HEK293 (cell line): ENCODE results near the gene C13orf42.

Source experiments
- CTCF ChIA-PET: fragments of 350-600 bp; formaldehyde crosslinking; extraction: SDS; loops from one replicate; lab custom pipeline; 2021; ENCODE audit warnings: antibody characterized with exemption; lab: Yijun Ruan, JAX
- POLR2A ChIA-PET: fragments of 300-600 bp; formaldehyde crosslinking; extraction: SDS; loops from one replicate; lab custom pipeline; 2020; ENCODE audit warnings: antibody characterized with exemption, inconsistent platforms; lab: Yijun Ruan, JAX
- H3K27ac ChIP-seq: fragments of 200-500 bp; sonication (Bioruptor generic); 2 replicates; pipeline ENCODE4 v1.5.1; 2014; ENCODE audit warnings: low read depth, low read length, control low read depth, inconsistent platforms; ENCODE audit errors: extremely low read depth
- H3K36me3 ChIP-seq, 2 experiments: fragments of 200-500 bp in 1 of 2; sonication (Bioruptor generic) in 1 of 2; 1 replicate in 1 of 2; 2 replicates in 1 of 2; pipeline ENCODE4 v1.5.1; 2014 to 2017; ENCODE audit warnings: inconsistent platforms in 2 of 2, low read length in 2 of 2; ENCODE audit not compliant: control insufficient read depth in 2 of 2, insufficient read depth in 1 of 2
- H3K4me1 ChIP-seq: fragments of 200-500 bp; sonication (Bioruptor generic); 2 replicates; pipeline ENCODE4 v1.5.1; 2014; ENCODE audit warnings: mild to moderate bottlenecking, low read length, inconsistent platforms; ENCODE audit not compliant: control insufficient read depth, insufficient read depth
- H3K4me3 ChIP-seq: 2 replicates; pipeline ENCODE4 v1.5.1; 2011; ENCODE audit warnings: low read depth, mild to moderate bottlenecking, control low read depth, low read length, moderate library complexity
- H3K9me3 ChIP-seq: fragments of 200-500 bp; sonication (Bioruptor generic); 2 replicates; pipeline ENCODE4 v1.5.1; 2014; ENCODE audit warnings: low read depth, low read length, inconsistent platforms; ENCODE audit not compliant: control insufficient read depth, insufficient read depth
- GFI1B ChIP-seq: fragments of 450-650 bp; formaldehyde crosslinking; IDR thresholded peaks from 2 replicates; pipeline ENCODE4 v1.5.1; 2016; ENCODE audit warnings: missing biosample characterization, missing genetic modification characterization
- GLIS1 ChIP-seq: fragments of 450-650 bp; formaldehyde crosslinking; IDR thresholded peaks from 2 replicates; pipeline ENCODE4 v1.5.1; 2016; ENCODE audit warnings: missing biosample characterization, missing genetic modification characterization
- IKZF3 ChIP-seq: fragments of 450-650 bp; IDR thresholded peaks from 2 replicates; pipeline ENCODE4 v1.5.0; 2018; ENCODE audit warnings: missing biosample characterization, mild to moderate bottlenecking, missing genetic modification characterization, moderate library complexity
- KLF16 ChIP-seq: fragments of 450-650 bp; formaldehyde crosslinking; IDR thresholded peaks from 2 replicates; pipeline ENCODE4 v1.5.1; 2017; ENCODE audit warnings: missing biosample characterization, missing genetic modification characterization
- KLF7 ChIP-seq: fragments of 450-650 bp; formaldehyde crosslinking; IDR thresholded peaks from 2 replicates; pipeline ENCODE4 v1.5.1; 2016; ENCODE audit warnings: missing biosample characterization, missing genetic modification characterization, borderline replicate concordance
- MYNN ChIP-seq: fragments of 450-650 bp; formaldehyde crosslinking; IDR thresholded peaks from 2 replicates; pipeline ENCODE4 v1.5.1; 2016; ENCODE audit warnings: missing biosample characterization, missing genetic modification characterization, borderline replicate concordance
- SETDB1 ChIP-seq: IDR thresholded peaks from one replicate; pipeline ENCODE4 v1.6.1; 2017; ENCODE audit warnings: mild to moderate bottlenecking, low read length, moderate library complexity, mixed read lengths; ENCODE audit not compliant: insufficient read length
- TCF7L2 ChIP-seq: IDR thresholded peaks from 2 replicates; pipeline ENCODE4 v1.6.1; 2011; ENCODE audit warnings: low read depth, mild to moderate bottlenecking, inconsistent platforms, low read length, moderate library complexity, borderline replicate concordance
- WT1 ChIP-seq: fragments of 450-650 bp; formaldehyde crosslinking; IDR thresholded peaks from 2 replicates; pipeline ENCODE4 v1.5.1; 2016; ENCODE audit warnings: missing biosample characterization, missing genetic modification characterization
- YY2 ChIP-seq: fragments of 450-650 bp; formaldehyde crosslinking; IDR thresholded peaks from 2 replicates; pipeline ENCODE4 v1.5.1; 2016; ENCODE audit warnings: missing biosample characterization, missing genetic modification characterization
- ZBTB8A ChIP-seq: fragments of 450-650 bp; formaldehyde crosslinking; IDR thresholded peaks from 2 replicates; pipeline ENCODE4 v1.5.1; 2016; ENCODE audit warnings: missing biosample characterization, missing genetic modification characterization
- ZNF112 ChIP-seq: fragments of 450-650 bp; formaldehyde crosslinking; IDR thresholded peaks from 2 replicates; pipeline ENCODE4 v1.5.0; 2017; ENCODE audit warnings: missing biosample characterization, missing genetic modification characterization
- ZNF138 ChIP-seq: fragments of 450-650 bp; formaldehyde crosslinking; IDR thresholded peaks from 2 replicates; pipeline ENCODE4 v1.5.1; 2016; ENCODE audit warnings: missing biosample characterization, missing genetic modification characterization, borderline replicate concordance
- ZNF2 ChIP-seq: fragments of 450-650 bp; formaldehyde crosslinking; IDR thresholded peaks from 2 replicates; pipeline ENCODE4 v1.5.1; 2016; ENCODE audit warnings: missing biosample characterization, missing genetic modification characterization
- ZNF302 ChIP-seq: fragments of 450-650 bp; formaldehyde crosslinking; IDR thresholded peaks from 2 replicates; pipeline ENCODE4 v1.5.1; 2016; ENCODE audit warnings: missing biosample characterization, missing genetic modification characterization, low read depth
- ZNF391 ChIP-seq: fragments of 450-650 bp; formaldehyde crosslinking; IDR thresholded peaks from 2 replicates; pipeline ENCODE4 v1.5.1; 2016; ENCODE audit warnings: low read depth, missing biosample characterization, missing genetic modification characterization, borderline replicate concordance
- ZNF514 ChIP-seq: fragments of 450-650 bp; formaldehyde crosslinking; IDR thresholded peaks from 2 replicates; pipeline ENCODE4 v1.5.1; 2016; ENCODE audit warnings: missing biosample characterization, missing genetic modification characterization
- ZNF701 ChIP-seq: fragments of 450-650 bp; formaldehyde crosslinking; IDR thresholded peaks from 2 replicates; pipeline ENCODE4 v1.5.1; 2016; ENCODE audit warnings: missing biosample characterization, missing genetic modification characterization
- ZSCAN30 ChIP-seq: fragments of 450-650 bp; IDR thresholded peaks from 2 replicates; pipeline ENCODE4 v1.5.1; 2018; ENCODE audit warnings: missing biosample characterization, mild to moderate bottlenecking, missing genetic modification characterization, moderate library complexity
- ZXDB ChIP-seq: fragments of 450-650 bp; formaldehyde crosslinking; IDR thresholded peaks from 2 replicates; pipeline ENCODE4 v1.5.1; 2016; ENCODE audit warnings: missing biosample characterization, missing genetic modification characterization
- TF ChIP-seq, protein P1 (sequence below): fragments of 450-650 bp; formaldehyde crosslinking; conservative IDR thresholded peaks from 2 replicates; pipeline ENCODE4 v1.5.1; 2016; ENCODE audit warnings: low read depth, missing biosample characterization, missing genetic modification characterization
- TF ChIP-seq, protein P2 (sequence below): fragments of 450-650 bp; formaldehyde crosslinking; IDR thresholded peaks from 2 replicates; pipeline ENCODE4 v1.5.1; 2016; ENCODE audit warnings: missing biosample characterization, missing genetic modification characterization

The C13orf42 gene

DNA sequence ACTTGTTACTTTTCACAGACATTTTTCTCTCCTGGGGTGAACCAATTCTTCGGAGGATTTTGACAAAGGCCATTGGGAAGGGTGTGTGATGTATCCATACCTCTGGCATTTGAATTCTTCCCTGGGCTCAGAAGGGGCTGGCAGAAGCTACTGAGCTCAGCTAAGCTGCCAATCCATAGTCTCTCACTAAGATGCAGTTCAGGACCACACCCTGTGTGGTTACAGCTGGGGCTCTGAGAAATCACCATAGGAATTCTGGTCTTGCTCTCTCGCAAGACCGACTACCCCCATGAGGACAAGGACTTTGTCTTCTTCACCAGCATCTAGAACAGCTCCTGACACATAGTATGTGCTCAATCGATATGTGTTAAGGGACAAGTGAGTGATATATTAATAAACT is 6.0 kb downstream of the C13orf42 start (continued):
- no peak for TF ChIP-seq ZSCAN30 (tag by site-specific recombination)
- no peak for TF ChIP-seq ZNF2

DNA sequence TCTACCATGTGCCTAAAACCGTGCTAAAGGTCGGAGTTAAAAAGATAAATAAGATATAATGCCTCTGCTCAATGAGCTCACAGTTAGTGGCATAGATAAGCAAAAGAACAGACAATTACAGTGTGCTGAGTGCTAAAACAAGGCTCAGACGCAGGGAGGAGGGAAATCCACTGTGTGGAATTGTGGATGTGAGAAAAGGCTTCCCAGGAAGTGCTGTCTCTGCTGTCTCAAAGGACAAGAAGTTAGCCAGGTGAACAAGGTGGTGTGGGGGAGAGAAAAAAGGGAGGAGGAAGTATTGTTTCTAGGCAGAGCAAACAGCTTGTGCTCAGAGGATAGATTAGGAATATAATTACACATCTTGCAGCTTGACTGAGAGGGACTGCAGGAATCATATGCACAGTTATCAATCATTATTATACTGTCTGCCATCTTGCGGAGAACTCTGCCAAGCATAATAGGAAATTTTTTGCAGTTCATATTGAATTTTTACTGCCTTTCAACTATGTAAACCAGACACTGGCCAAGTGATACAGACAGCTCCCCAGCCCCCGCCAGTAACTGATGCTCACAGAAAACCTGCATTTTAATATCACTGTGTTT is 9.3 kb downstream of the C13orf42 start:
- Histone ChIP-seq H3K9me3 (no peaks in the 10 kb centered on the region), H3K36me3 (no peaks in the 10 kb centered on the region), H3K4me1 (no peaks in the 10 kb centered on the region), H3K4me3 (no peak overlapping the region), H3K27ac (no peak overlapping the region)
- TF ChIP-seq IKZF3 (tag by site-specific recombination) (0 out of 2 replicates have a peak, but pooled peaks have one; percentile 16), KLF7 (tag by site-specific recombination) (no peak)
- CTCF ChIA-PET, result no interaction called here
- POLR2A ChIA-PET, result no interaction called here

DNA sequence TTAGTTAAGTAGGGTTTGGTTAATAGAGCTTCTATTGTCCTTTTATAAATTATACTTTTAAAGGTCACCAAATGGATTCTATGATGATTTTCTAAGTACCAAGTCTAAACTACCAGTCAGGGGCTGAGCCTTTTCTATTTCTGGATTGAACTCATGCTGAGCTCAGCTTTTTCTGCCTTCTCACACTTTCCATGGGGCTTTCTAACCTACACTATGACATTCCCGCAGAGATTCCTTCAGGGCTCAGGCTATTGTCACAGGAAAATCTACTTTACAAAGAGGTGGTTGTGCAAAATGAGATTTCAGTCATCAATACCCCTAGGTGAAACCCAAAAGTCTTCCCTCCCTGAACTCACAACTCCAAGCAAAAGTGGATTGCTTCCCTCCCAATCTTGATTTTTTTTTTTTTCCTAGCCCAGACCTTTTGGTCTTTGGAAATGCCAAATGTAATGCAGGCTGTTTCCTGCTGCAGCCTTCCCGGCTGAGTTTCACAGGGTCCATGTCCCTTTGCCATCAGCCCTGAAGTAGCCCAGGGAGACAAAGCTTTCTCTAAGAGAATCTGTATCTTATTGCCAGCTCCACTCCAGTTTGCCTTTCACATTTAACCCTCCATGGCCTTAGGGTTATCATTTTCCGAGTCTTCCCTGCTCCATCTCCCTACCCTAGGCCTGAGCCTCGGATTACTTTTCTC is 13.6 kb downstream of the C13orf42 start:
- no peak for TF ChIP-seq ZNF112 (tag by site-specific recombination)
- no peak for TF ChIP-seq ZBTB8A
- TF ChIP-seq YY2 (tag by site-specific recombination), result no peak
- TF ChIP-seq WT1, result no peak
- TF ChIP-seq ZNF701 (tag by site-specific recombination), result no peak
- TF ChIP-seq GLIS1 (tag by site-specific recombination), result no peak
- no peak for TF ChIP-seq ZNF138 (tag by site-specific recombination)
- no peak for TF ChIP-seq ZXDB (tag by site-specific recombination)
- TF ChIP-seq SETDB1, result no peak
- TF ChIP-seq, protein P1, sequence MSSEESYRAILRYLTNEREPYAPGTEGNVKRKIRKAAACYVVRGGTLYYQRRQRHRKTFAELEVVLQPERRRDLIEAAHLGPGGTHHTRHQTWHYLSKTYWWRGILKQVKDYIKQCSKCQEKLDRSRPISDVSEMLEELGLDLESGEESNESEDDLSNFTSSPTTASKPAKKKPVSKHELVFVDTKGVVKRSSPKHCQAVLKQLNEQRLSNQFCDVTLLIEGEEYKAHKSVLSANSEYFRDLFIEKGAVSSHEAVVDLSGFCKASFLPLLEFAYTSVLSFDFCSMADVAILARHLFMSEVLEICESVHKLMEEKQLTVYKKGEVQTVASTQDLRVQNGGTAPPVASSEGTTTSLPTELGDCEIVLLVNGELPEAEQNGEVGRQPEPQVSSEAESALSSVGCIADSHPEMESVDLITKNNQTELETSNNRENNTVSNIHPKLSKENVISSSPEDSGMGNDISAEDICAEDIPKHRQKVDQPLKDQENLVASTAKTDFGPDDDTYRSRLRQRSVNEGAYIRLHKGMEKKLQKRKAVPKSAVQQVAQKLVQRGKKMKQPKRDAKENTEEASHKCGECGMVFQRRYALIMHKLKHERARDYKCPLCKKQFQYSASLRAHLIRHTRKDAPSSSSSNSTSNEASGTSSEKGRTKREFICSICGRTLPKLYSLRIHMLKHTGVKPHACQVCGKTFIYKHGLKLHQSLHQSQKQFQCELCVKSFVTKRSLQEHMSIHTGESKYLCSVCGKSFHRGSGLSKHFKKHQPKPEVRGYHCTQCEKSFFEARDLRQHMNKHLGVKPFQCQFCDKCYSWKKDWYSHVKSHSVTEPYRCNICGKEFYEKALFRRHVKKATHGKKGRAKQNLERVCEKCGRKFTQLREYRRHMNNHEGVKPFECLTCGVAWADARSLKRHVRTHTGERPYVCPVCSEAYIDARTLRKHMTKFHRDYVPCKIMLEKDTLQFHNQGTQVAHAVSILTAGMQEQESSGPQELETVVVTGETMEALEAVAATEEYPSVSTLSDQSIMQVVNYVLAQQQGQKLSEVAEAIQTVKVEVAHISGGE (tag by site-specific recombination), result no peak
- no peak for TF ChIP-seq ZNF391
- TF ChIP-seq TCF7L2, result no peak
- TF ChIP-seq ZNF302 (tag by site-specific recombination), result no peak
- no peak for TF ChIP-seq MYNN (tag by site-specific recombination)
- TF ChIP-seq GFI1B (tag by site-specific recombination), result no peak
- TF ChIP-seq KLF16 (tag by site-specific recombination), result no peak
- TF ChIP-seq ZNF514 (tag by site-specific recombination), result no peak
- TF ChIP-seq, protein P2, sequence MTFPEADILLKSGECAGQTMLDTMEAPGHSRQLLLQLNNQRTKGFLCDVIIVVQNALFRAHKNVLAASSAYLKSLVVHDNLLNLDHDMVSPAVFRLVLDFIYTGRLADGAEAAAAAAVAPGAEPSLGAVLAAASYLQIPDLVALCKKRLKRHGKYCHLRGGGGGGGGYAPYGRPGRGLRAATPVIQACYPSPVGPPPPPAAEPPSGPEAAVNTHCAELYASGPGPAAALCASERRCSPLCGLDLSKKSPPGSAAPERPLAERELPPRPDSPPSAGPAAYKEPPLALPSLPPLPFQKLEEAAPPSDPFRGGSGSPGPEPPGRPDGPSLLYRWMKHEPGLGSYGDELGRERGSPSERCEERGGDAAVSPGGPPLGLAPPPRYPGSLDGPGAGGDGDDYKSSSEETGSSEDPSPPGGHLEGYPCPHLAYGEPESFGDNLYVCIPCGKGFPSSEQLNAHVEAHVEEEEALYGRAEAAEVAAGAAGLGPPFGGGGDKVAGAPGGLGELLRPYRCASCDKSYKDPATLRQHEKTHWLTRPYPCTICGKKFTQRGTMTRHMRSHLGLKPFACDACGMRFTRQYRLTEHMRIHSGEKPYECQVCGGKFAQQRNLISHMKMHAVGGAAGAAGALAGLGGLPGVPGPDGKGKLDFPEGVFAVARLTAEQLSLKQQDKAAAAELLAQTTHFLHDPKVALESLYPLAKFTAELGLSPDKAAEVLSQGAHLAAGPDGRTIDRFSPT (tag by site-specific recombination), result no peak
- no peaks in the 10 kb centered on the region for H3K36me3 ChIP-seq
- H3K4me1 ChIP-seq, result no peaks in the 10 kb centered on the region
- H3K4me3 ChIP-seq, result no peak overlapping the region
- CTCF ChIA-PET, result no interaction called here
- POLR2A ChIA-PET, result no interaction called here
- H3K27ac ChIP-seq, result no peak overlapping the region
- no peaks in the 10 kb centered on the region for H3K9me3 ChIP-seq
